PC-9 (cell line): ENCODE measurements around the gene NAGA. TPM values are rescaled to one million over a fixed set of nuclear protein-coding genes. Genes with fewer than 3 reads are reported as not detected.

Experiments
- BruUV-seq: library from RNA; stranded (reverse); fragments of 400-500 nt; replicated peaks from 2 replicates; lab custom pipeline; 2021; lab: Mats Ljungman, UMichigan
- CTCF ChIA-PET: fragments of 300-600 bp; sonication (Branson Sonifier 250); formaldehyde crosslinking; loops from one replicate; lab custom pipeline; 2022; ENCODE audit warnings: antibody characterized with exemption; lab: Charles Lee
- POLR2A ChIA-PET: fragments of 300-600 bp; sonication (Branson Sonifier 250); formaldehyde crosslinking; loops from one replicate; lab custom pipeline; 2022; ENCODE audit warnings: antibody characterized with exemption; ENCODE audit not compliant: unreplicated experiment; lab: Charles Lee
- DNase-seq, 2 experiments: peaks; one replicate each; pipeline versions ENCODE4 v3.0.0 to v3.0.0-alpha.2; 2015 to 2022; ENCODE audit warnings: mixed read lengths in 1 of 2
- H2AFZ ChIP-seq: fragments of 200-600 bp; sonication (generic); 2 replicates; pipeline ENCODE4 v1.8.1; 2017; ENCODE audit warnings: antibody characterized with exemption
- H3F3A ChIP-seq: fragments of 200-600 bp; sonication (generic); 2 replicates; pipeline ENCODE4 v1.8.1; 2017; ENCODE audit warnings: antibody characterized with exemption, mild to moderate bottlenecking, low read depth; ENCODE audit not compliant: insufficient read depth
- H3K27ac ChIP-seq: fragments of 200-600 bp; sonication (generic); 2 replicates; pipeline ENCODE4 v1.6.1; 2016; ENCODE audit warnings: mixed run types
- H3K27me3 ChIP-seq: fragments of 200-600 bp; sonication (generic); 2 replicates; pipeline ENCODE4 v1.6.1; 2016; ENCODE audit warnings: low read depth, mixed run types; ENCODE audit not compliant: insufficient read depth
- H3K36me3 ChIP-seq: fragments of 200-600 bp; sonication (generic); 2 replicates; pipeline ENCODE4 v1.6.1; 2016; ENCODE audit warnings: low read depth, mixed run types
- H3K4me1 ChIP-seq: fragments of 200-600 bp; sonication (generic); replicated peaks from 2 replicates; pipeline ENCODE4 v1.6.1; 2016; ENCODE audit warnings: mixed run types; ENCODE audit not compliant: insufficient read depth
- H3K4me2 ChIP-seq: fragments of 200-600 bp; sonication (generic); 2 replicates; pipeline ENCODE4 v1.6.1; 2017; ENCODE audit warnings: mixed run types
- H3K4me3 ChIP-seq: fragments of 200-600 bp; sonication (generic); 2 replicates; pipeline ENCODE4 v1.6.1; 2016; ENCODE audit warnings: mixed run types
- H3K79me2 ChIP-seq: fragments of 200-600 bp; sonication (generic); 2 replicates; pipeline ENCODE4 v1.6.1; 2017; ENCODE audit warnings: low read depth, mixed run types
- H3K9me2 ChIP-seq: fragments of 200-600 bp; sonication (generic); 2 replicates; pipeline ENCODE4 v1.8.1; 2017; ENCODE audit warnings: mild to moderate bottlenecking; ENCODE audit not compliant: insufficient read depth
- H3K9me3 ChIP-seq: fragments of 200-600 bp; sonication (generic); 2 replicates; pipeline ENCODE4 v1.8.1; 2016; ENCODE audit warnings: low read depth; ENCODE audit not compliant: insufficient read depth
- H4K20me1 ChIP-seq: fragments of 200-600 bp; sonication (generic); 2 replicates; pipeline ENCODE4 v1.8.1; 2017; ENCODE audit not compliant: insufficient read depth
- EZH2 ChIP-seq: fragments of 200-600 bp; sonication (generic); IDR thresholded peaks from 2 replicates; pipeline ENCODE4 v1.8.0; 2017; ENCODE audit warnings: antibody characterized with exemption, low read depth
- intact Hi-C: fragments of 100-400 bp; cut with micrococcal nuclease; formaldehyde crosslinking; loops from one replicate; pipeline ENCODE4 v1.10.0; 2022; ENCODE audit not compliant: unreplicated experiment
- total RNA-seq: library from RNA; stranded (reverse); gene quantifications from 2 replicates; pipeline ENCODE4 v1.2.3, GENCODE V29; 2021
- TF ChIP-seq, protein P1 (sequence below): fragments of 200-600 bp; sonication (generic); conservative IDR thresholded peaks from 2 replicates; pipeline ENCODE4 v1.6.1; 2017; ENCODE audit warnings: mixed run types, antibody characterized with exemption, mild to moderate bottlenecking, moderate library complexity

The NAGA gene
- total RNA-seq, 1 experiment from 2014 or later, result 15.9 TPM

DNA sequence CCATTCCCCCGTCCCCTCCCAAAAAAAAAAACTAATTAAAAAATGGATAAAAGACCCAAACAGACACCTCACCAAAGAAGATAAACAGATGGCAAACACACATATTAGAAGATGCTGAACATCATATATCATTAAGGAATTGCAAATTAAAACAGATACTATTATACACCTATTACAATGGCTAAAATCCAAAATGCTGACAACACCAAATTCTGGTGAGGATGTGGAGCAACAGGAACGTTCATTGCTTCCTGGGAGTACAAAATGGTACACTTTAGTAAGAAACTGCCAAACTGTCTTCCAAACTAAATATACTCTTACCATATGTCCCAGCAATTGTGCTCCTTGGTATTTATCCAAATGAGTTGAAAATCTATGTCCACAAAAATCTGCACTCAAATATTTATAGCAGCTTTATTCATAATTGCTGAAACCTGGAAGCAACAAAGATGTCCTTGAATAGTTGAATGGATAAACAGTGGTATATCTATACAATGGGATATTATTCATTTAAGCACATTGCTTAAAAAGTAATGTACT is 19.9 kb downstream of the NAGA start:
- TF ChIP-seq, protein P1, sequence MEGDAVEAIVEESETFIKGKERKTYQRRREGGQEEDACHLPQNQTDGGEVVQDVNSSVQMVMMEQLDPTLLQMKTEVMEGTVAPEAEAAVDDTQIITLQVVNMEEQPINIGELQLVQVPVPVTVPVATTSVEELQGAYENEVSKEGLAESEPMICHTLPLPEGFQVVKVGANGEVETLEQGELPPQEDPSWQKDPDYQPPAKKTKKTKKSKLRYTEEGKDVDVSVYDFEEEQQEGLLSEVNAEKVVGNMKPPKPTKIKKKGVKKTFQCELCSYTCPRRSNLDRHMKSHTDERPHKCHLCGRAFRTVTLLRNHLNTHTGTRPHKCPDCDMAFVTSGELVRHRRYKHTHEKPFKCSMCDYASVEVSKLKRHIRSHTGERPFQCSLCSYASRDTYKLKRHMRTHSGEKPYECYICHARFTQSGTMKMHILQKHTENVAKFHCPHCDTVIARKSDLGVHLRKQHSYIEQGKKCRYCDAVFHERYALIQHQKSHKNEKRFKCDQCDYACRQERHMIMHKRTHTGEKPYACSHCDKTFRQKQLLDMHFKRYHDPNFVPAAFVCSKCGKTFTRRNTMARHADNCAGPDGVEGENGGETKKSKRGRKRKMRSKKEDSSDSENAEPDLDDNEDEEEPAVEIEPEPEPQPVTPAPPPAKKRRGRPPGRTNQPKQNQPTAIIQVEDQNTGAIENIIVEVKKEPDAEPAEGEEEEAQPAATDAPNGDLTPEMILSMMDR, result no peak
- no peak for TF ChIP-seq EZH2

DNA sequence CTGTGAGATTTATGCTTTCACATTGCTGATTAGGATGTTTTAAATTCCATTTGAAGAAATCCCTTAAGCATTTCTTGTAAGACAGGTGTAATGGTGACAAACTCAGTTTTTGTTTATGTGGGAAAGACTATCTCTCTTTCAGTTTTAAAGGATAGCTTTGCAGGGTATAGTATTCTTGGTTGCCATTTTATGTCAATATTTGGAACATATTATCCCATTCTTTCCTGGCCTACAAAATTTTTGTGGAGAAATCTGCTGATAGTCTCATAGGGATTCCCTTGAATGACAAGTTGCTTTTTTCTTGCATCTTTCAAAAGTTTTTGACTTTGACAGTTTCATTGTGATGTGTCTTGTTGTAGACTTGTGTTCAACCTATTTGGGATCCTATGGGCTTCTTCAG is 28.8 kb downstream of the NAGA start:
- H3F3A ChIP-seq, result no peaks in the 10 kb centered on the region
- H3K27ac ChIP-seq, result no peak overlapping the region
- intact Hi-C loops, result no loop called here
- ChIA-PET POLR2A (no interaction called here), CTCF (no interaction called here)
- H3K27me3 ChIP-seq, result no peaks in the 10 kb centered on the region
- TF ChIP-seq, protein P1, result no peak
- no peak for TF ChIP-seq EZH2
- no peaks in the 10 kb centered on the region for H3K79me2 ChIP-seq
- H3K4me3 ChIP-seq, result no peak overlapping the region
- no peaks in the 10 kb centered on the region for H3K4me1 ChIP-seq
- H3K9me3 ChIP-seq, result peaks cover 7% of the 10 kb centered on the region
- H3K9me2 ChIP-seq, result no peaks in the 10 kb centered on the region; the same call in 1 of the 2 replicates
- no peaks in the 10 kb centered on the region for H4K20me1 ChIP-seq
- no TSS peak for BruUV-seq
- no peak overlapping the region for H3K4me2 ChIP-seq
- H3K36me3 ChIP-seq, result no peaks in the 10 kb centered on the region
- no peak for DNase-seq
- no peak overlapping the region for H2AFZ ChIP-seq

More for the DNA sequence above, 19.9 kb downstream of the NAGA start:
- ChIA-PET CTCF (no interaction called here), POLR2A (no interaction called here)
- Histone ChIP-seq H3K27me3 (no peaks in the 10 kb centered on the region), H3K36me3 (no peaks in the 10 kb centered on the region), H2AFZ (no peak overlapping the region), H3K4me1 (no peaks in the 10 kb centered on the region), H3K9me2 (no peaks in the 10 kb centered on the region), H4K20me1 (no peaks in the 10 kb centered on the region), H3F3A (no peaks in the 10 kb centered on the region), H3K4me3 (no peak overlapping the region), H3K79me2 (no peaks in the 10 kb centered on the region), H3K27ac (no peak overlapping the region), H3K4me2 (no peak overlapping the region), H3K9me3 (no peaks in the 10 kb centered on the region)
- BruUV-seq, result no TSS peak
- intact Hi-C loops, result no loop called here
- no peak for DNase-seq

DNA sequence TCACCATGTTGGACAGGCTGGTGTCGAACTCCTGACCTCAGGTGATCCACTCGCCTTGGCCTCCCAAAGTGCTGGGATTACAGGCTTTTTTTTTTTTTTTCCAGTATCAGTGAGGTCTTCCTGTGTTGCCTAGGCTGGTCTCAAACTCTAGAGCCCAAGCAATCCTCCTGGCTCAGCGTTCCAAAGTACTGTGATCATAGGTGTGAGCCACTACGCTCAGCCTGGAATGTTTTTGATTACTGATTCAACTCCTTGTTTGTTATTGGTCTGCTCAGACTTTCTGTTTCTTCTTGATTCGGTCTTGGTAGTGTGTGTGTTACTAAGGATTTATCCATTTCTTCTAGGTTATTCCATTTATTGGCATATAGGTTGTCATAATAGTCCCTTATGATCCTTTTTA is 31.3 kb downstream of the NAGA start:
- no TSS peak for BruUV-seq
- Histone ChIP-seq H2AFZ (no peak overlapping the region), H3K4me1 (no peaks in the 10 kb centered on the region), H3K4me2 (no peak overlapping the region), H3K4me3 (no peak overlapping the region), H3K27me3 (no peaks in the 10 kb centered on the region), H4K20me1 (no peaks in the 10 kb centered on the region), H3K36me3 (no peaks in the 10 kb centered on the region), H3K79me2 (no peaks in the 10 kb centered on the region), H3K9me2 (no peaks in the 10 kb centered on the region; the same call in 1 of the 2 replicates), H3K9me3 (peaks cover 7% of the 10 kb centered on the region), H3K27ac (no peak overlapping the region), H3F3A (no peaks in the 10 kb centered on the region)
- no peak for DNase-seq
- intact Hi-C loops, result no loop called here
- ChIA-PET CTCF (no interaction called here), POLR2A (no interaction called here)
- no peak for TF ChIP-seq EZH2
- TF ChIP-seq, protein P1, result no peak
